Liver (tissue), 9 donors: ENCODE results near the gene AUNIP. TPM values are rescaled to one million over a fixed set of nuclear protein-coding genes. Genes with fewer than 3 reads are reported as not detected.

Experiments
- DNase-seq: peaks from one replicate; pipeline ENCODE4 v3.0.0-alpha.2; 2017; ENCODE audit warnings: low spot score
- H3K27ac ChIP-seq, 2 donors: one replicate each; pipeline ENCODE4 v1.7.0; 2013; ENCODE audit warnings: inconsistent platforms in 2 of 2, low read length in 2 of 2, control low read depth in 1 of 2, low read depth in 1 of 2, mild to moderate bottlenecking in 1 of 2
- H3K27me3 ChIP-seq, 4 donors: one replicate each; pipeline versions ENCODE4 v1.6.1 to v1.7.0; 2013; ENCODE audit warnings: low read length in 3 of 4, inconsistent platforms in 1 of 4, mild to moderate bottlenecking in 1 of 4, moderate library complexity in 1 of 4; ENCODE audit not compliant: control insufficient read depth in 4 of 4, insufficient read depth in 4 of 4
- H3K36me3 ChIP-seq, 4 donors: one replicate each; pipeline versions ENCODE4 v1.6.1 to v1.7.0; 2013; ENCODE audit warnings: low read length in 3 of 4, mild to moderate bottlenecking in 3 of 4, low read depth in 1 of 4, moderate library complexity in 1 of 4; ENCODE audit not compliant: control insufficient read depth in 4 of 4, insufficient read depth in 3 of 4
- H3K4me1 ChIP-seq, 4 donors: one replicate each; pipeline versions ENCODE4 v1.6.1 to v1.7.0; 2013; ENCODE audit warnings: low read length in 3 of 4, mild to moderate bottlenecking in 3 of 4, moderate library complexity in 1 of 4; ENCODE audit not compliant: control insufficient read depth in 4 of 4, insufficient read depth in 4 of 4
- H3K4me3 ChIP-seq, 3 donors: one replicate each; pipeline versions ENCODE4 v1.6.1 to v1.7.0; 2013; ENCODE audit warnings: low read length in 3 of 3, control low read depth in 1 of 3, low read depth in 1 of 3, mild to moderate bottlenecking in 1 of 3
- H3K9ac ChIP-seq, 2 donors: one replicate each; pipeline ENCODE4 v1.7.0; 2013; ENCODE audit warnings: low read length in 2 of 2, mild to moderate bottlenecking in 2 of 2, moderate library complexity in 2 of 2, control low read depth in 1 of 2, low read depth in 1 of 2
- H3K9me3 ChIP-seq, 4 donors: one replicate each; pipeline versions ENCODE4 v1.6.1 to v1.7.0; 2013; ENCODE audit warnings: low read length in 3 of 4; ENCODE audit not compliant: control insufficient read depth in 4 of 4
- ATF3 ChIP-seq: IDR thresholded peaks from 2 replicates; pipeline ENCODE4 v1.6.1; 2016; ENCODE audit warnings: antibody characterized with exemption
- CTCF ChIP-seq: fragments of 150-350 bp; IDR thresholded peaks from 2 replicates; pipeline ENCODE4 v1.5.1; 2017; ENCODE audit warnings: improper control_type of control experiment, low read depth, low read length; ENCODE audit not compliant: missing input control
- EGR1 ChIP-seq, 2 donors: IDR thresholded peaks; 2 replicates each; pipeline ENCODE4 v1.6.1; 2016 to 2018; ENCODE audit warnings: antibody characterized with exemption in 2 of 2, low read depth in 2 of 2
- FOXA2 ChIP-seq: IDR thresholded peaks from 2 replicates; pipeline ENCODE4 v1.6.1; 2016; ENCODE audit warnings: antibody characterized with exemption
- GABPA ChIP-seq, 2 donors: IDR thresholded peaks in 1 of 2; conservative IDR thresholded peaks in 1 of 2; 2 replicates each; pipeline ENCODE4 v1.6.1; 2016; ENCODE audit warnings: antibody characterized with exemption in 2 of 2, mild to moderate bottlenecking in 1 of 2, moderate library complexity in 1 of 2
- JUND ChIP-seq, 2 donors: IDR thresholded peaks; 2 replicates each; pipeline ENCODE4 v1.6.1; 2016; ENCODE audit warnings: antibody characterized with exemption in 2 of 2
- NR2F2 ChIP-seq: IDR thresholded peaks from 2 replicates; pipeline ENCODE4 v1.6.1; 2016; ENCODE audit warnings: antibody characterized with exemption
- RAD21 ChIP-seq, 2 donors: IDR thresholded peaks; 2 replicates each; pipeline ENCODE4 v1.6.1; 2016; ENCODE audit warnings: antibody characterized with exemption in 2 of 2, mild to moderate bottlenecking in 2 of 2
- RXRA ChIP-seq, 2 donors: IDR thresholded peaks; 2 replicates each; pipeline ENCODE4 v1.6.1; 2017 to 2018; ENCODE audit warnings: antibody characterized with exemption in 2 of 2, mild to moderate bottlenecking in 1 of 2
- TAF1 ChIP-seq: conservative IDR thresholded peaks from 2 replicates; pipeline ENCODE4 v1.6.1; 2016; ENCODE audit warnings: antibody characterized with exemption, mild to moderate bottlenecking
- WGBS: extraction: QIAGEN DNeasy Blood & Tissue Kit; methylation state at CpG from one replicate; pipeline ENCODE4 v1.1.7; 2013; 5-methylcytosine and 5-hydroxymethylcytosine counted together
- polyA plus RNA-seq, 2 donors: library from polyadenylated mRNA; stranded (reverse) in 1 of 2; unstranded in 1 of 2; fragments of 200-250 nt in 1 of 2; fragments of >200 nt in 1 of 2; fragmentation: Nextera tagmentation in 1 of 2; extraction: Ambion mirVana in 1 of 2; gene quantifications; one replicate each; pipeline versions ENCODE4 v1.2.1 to v1.2.3, GENCODE V29; 2013 to 2015
- total RNA-seq, 2 donors: library from RNA; depleted of rRNA; stranded (reverse); fragments of >200 nt; gene quantifications; one replicate each; pipeline ENCODE4 v1.2.3, GENCODE V29; 2014
- TF ChIP-seq, protein P1 (sequence below): IDR thresholded peaks from 2 replicates; pipeline ENCODE4 v1.6.1; 2016; ENCODE audit warnings: antibody characterized with exemption
- TF ChIP-seq, protein P2 (sequence below): IDR thresholded peaks from 2 replicates; pipeline ENCODE4 v1.6.1; 2016; ENCODE audit warnings: antibody characterized with exemption
- TF ChIP-seq, protein P3 (sequence below): IDR thresholded peaks from 2 replicates; pipeline ENCODE4 v1.6.1; 2016; ENCODE audit warnings: antibody characterized with exemption, mild to moderate bottlenecking
- donor health status: healthy.
- donor health status: healthy.
- donor health status: healthy.
- donor health status: healthy.
- donor health status: healthy.

Gene AUNIP
- total and polyA plus RNA-seq, 4 donors: 0.18 to 9.0 (median 0.56) TPM; not detected in 1

- TF ChIP-seq TAF1: no peak
- no peak for TF ChIP-seq FOXA2
- no peak for TF ChIP-seq JUND (IDR thresholded peaks at IDR 0.05)
- TF ChIP-seq, protein P1, sequence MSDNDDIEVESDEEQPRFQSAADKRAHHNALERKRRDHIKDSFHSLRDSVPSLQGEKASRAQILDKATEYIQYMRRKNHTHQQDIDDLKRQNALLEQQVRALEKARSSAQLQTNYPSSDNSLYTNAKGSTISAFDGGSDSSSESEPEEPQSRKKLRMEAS: no peak
- TF ChIP-seq RAD21 (IDR thresholded peaks at IDR 0.05): no peak
- TF ChIP-seq GABPA (IDR thresholded peaks at IDR 0.05 in 1 of 2, conservative IDR thresholded peaks at IDR 0.05 in 1 of 2): no peak
- TF ChIP-seq, protein P2, sequence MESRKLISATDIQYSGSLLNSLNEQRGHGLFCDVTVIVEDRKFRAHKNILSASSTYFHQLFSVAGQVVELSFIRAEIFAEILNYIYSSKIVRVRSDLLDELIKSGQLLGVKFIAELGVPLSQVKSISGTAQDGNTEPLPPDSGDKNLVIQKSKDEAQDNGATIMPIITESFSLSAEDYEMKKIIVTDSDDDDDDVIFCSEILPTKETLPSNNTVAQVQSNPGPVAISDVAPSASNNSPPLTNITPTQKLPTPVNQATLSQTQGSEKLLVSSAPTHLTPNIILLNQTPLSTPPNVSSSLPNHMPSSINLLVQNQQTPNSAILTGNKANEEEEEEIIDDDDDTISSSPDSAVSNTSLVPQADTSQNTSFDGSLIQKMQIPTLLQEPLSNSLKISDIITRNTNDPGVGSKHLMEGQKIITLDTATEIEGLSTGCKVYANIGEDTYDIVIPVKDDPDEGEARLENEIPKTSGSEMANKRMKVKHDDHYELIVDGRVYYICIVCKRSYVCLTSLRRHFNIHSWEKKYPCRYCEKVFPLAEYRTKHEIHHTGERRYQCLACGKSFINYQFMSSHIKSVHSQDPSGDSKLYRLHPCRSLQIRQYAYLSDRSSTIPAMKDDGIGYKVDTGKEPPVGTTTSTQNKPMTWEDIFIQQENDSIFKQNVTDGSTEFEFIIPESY: no peak
- TF ChIP-seq RXRA (IDR thresholded peaks at IDR 0.05): no peak
- TF ChIP-seq NR2F2: no peak
- no peak for TF ChIP-seq EGR1 (IDR thresholded peaks at IDR 0.05; ENCODE audit: low read depth in 2 of 2)
- TF ChIP-seq CTCF: no peak
- TF ChIP-seq, protein P3, sequence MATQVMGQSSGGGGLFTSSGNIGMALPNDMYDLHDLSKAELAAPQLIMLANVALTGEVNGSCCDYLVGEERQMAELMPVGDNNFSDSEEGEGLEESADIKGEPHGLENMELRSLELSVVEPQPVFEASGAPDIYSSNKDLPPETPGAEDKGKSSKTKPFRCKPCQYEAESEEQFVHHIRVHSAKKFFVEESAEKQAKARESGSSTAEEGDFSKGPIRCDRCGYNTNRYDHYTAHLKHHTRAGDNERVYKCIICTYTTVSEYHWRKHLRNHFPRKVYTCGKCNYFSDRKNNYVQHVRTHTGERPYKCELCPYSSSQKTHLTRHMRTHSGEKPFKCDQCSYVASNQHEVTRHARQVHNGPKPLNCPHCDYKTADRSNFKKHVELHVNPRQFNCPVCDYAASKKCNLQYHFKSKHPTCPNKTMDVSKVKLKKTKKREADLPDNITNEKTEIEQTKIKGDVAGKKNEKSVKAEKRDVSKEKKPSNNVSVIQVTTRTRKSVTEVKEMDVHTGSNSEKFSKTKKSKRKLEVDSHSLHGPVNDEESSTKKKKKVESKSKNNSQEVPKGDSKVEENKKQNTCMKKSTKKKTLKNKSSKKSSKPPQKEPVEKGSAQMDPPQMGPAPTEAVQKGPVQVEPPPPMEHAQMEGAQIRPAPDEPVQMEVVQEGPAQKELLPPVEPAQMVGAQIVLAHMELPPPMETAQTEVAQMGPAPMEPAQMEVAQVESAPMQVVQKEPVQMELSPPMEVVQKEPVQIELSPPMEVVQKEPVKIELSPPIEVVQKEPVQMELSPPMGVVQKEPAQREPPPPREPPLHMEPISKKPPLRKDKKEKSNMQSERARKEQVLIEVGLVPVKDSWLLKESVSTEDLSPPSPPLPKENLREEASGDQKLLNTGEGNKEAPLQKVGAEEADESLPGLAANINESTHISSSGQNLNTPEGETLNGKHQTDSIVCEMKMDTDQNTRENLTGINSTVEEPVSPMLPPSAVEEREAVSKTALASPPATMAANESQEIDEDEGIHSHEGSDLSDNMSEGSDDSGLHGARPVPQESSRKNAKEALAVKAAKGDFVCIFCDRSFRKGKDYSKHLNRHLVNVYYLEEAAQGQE: no peak
- TF ChIP-seq ATF3: no peak
- Histone ChIP-seq H3K9me3 (no peaks in the 10 kb centered on the region), H3K9ac (no peak overlapping the region), H3K27ac (no peak overlapping the region), H3K36me3 (peaks cover 15 to 44% (median 38%) of the 10 kb centered on the region in 4 donors), H3K4me1 (peaks cover 7 to 23% (median 15%) of the 10 kb centered on the region in 4 donors), H3K4me3 (no peak overlapping the region), H3K27me3 (no peaks in the 10 kb centered on the region)
- DNase-seq: no peak
- WGBS: 95% methylated on average over 2 of the region's 2 CpGs
Observed at GRCh38 chr1:25825605-25826004, 33.7 kb downstream of the AUNIP start.

GRCh38 chr1:25821630-25822091 is 37.6 kb downstream of the AUNIP start:
- peaks cover 13 to 42% (median 31%) of the 10 kb centered on the region in 4 donors for H3K4me1 ChIP-seq
- H3K27ac ChIP-seq: peak overlapping the region; percentile 93 to 99

More at GRCh38 chr1:25821630-25822091, 37.6 kb downstream of the AUNIP start:
- Histone ChIP-seq H3K36me3 (peaks cover 3 to 10% (median 6%) of the 10 kb centered on the region in 4 donors), H3K9ac (peak overlapping the region in 1 of 2 donors; percentile 9), H3K4me3 (peak overlapping the region in 2 of 3 donors; percentile 77 to 93), H3K27me3 (no peaks in the 10 kb centered on the region), H3K9me3 (no peaks in the 10 kb centered on the region)
- 62% methylated on average over 5 of the region's 5 CpGs for WGBS
- DNase-seq: no peak
- peak in 1 of 2 donors; percentile 37 for TF ChIP-seq JUND (IDR thresholded peaks at IDR 0.05)
- no peak for TF ChIP-seq ATF3
- no peak for TF ChIP-seq TAF1
